CD8-positive, alpha-beta memory T cell (primary cell): ENCODE measurements around the gene KCNT1. TPM values are rescaled to one million over a fixed set of nuclear protein-coding genes. Genes with fewer than 3 reads are reported as not detected.

Source experiments
- CTCF ChIA-PET: fragments of 350-600 bp; sonication (Branson Sonifier 250); formaldehyde crosslinking; loops from one replicate; lab custom pipeline; 2021; ENCODE audit warnings: antibody characterized with exemption; lab: Charles Lee
- POLR2A ChIA-PET: fragments of 350-600 bp; sonication (Branson Sonifier 250); formaldehyde crosslinking; loops from one replicate; lab custom pipeline; 2021; ENCODE audit warnings: antibody characterized with exemption; lab: Charles Lee
- DNase-seq, 5 donors: peaks; one replicate each; pipeline versions ENCODE4 v3.0.0 to v3.0.0-alpha.2; 2020 to 2022; ENCODE audit warnings: mixed read lengths in 1 of 5
- H3K27ac ChIP-seq: one replicate; pipeline ENCODE4 v1.7.0; 2013; ENCODE audit warnings: low read depth, mild to moderate bottlenecking, low read length, moderate library complexity
- H3K27me3 ChIP-seq: 2 replicates; pipeline ENCODE4 v1.7.0; 2013; ENCODE audit warnings: low read length, mild to moderate bottlenecking; ENCODE audit not compliant: insufficient read depth, poor library complexity, severe bottlenecking
- H3K36me3 ChIP-seq: 2 replicates; pipeline ENCODE4 v1.7.0; 2013; ENCODE audit warnings: mild to moderate bottlenecking, low read length, moderate library complexity; ENCODE audit not compliant: insufficient read depth
- H3K4me1 ChIP-seq: 2 replicates; pipeline ENCODE4 v1.7.0; 2013; ENCODE audit warnings: mild to moderate bottlenecking, low read length, moderate library complexity; ENCODE audit not compliant: insufficient read depth
- H3K4me3 ChIP-seq: 2 replicates; pipeline ENCODE4 v1.7.0; 2013; ENCODE audit warnings: mild to moderate bottlenecking, low read length
- H3K9me3 ChIP-seq: 2 replicates; pipeline ENCODE4 v1.7.0; 2013; ENCODE audit warnings: mild to moderate bottlenecking, low read length
- H3K27ac Mint-ChIP-seq, 8 donors: one replicate each; pipeline ENCODE4 v1.8.0; 2020 to 2021; ENCODE audit warnings: mixed read lengths in 8 of 8, mild to moderate bottlenecking in 6 of 8, inconsistent platforms in 3 of 8, moderate library complexity in 3 of 8
- H3K27me3 Mint-ChIP-seq, 2 donors: one replicate each; pipeline ENCODE4 v1.8.0; 2020 to 2021; ENCODE audit warnings: mixed read lengths in 2 of 2, mild to moderate bottlenecking in 1 of 2, moderate library complexity in 1 of 2
- H3K36me3 Mint-ChIP-seq, 3 donors: one replicate each; pipeline ENCODE4 v1.8.0; 2020 to 2021; ENCODE audit warnings: mixed read lengths in 3 of 3, inconsistent platforms in 1 of 3, mild to moderate bottlenecking in 1 of 3
- H3K4me1 Mint-ChIP-seq, 3 donors: one replicate each; pipeline ENCODE4 v1.8.0; 2020 to 2021; ENCODE audit warnings: mixed read lengths in 3 of 3, inconsistent platforms in 1 of 3, mild to moderate bottlenecking in 1 of 3
- H3K4me3 Mint-ChIP-seq, 7 donors: one replicate each; pipeline ENCODE4 v1.8.0; 2020 to 2021; ENCODE audit warnings: mixed read lengths in 7 of 7, mild to moderate bottlenecking in 6 of 7, moderate library complexity in 4 of 7, inconsistent platforms in 2 of 7
- H3K9me3 Mint-ChIP-seq, 5 donors: one replicate each; pipeline ENCODE4 v1.8.0; 2020 to 2022; ENCODE audit warnings: mixed read lengths in 5 of 5, mild to moderate bottlenecking in 3 of 5, moderate library complexity in 2 of 5, inconsistent platforms in 1 of 5
- polyA plus RNA-seq: library from polyadenylated mRNA; unstranded; fragments of 300-500 nt; fragmentation: Illumina TruSeq; gene quantifications from one replicate; pipeline ENCODE4 v1.2.3, GENCODE V29; 2021
- total RNA-seq, 2 experiments: library from RNA; stranded (reverse); gene quantifications; one replicate each; pipeline ENCODE4 v1.2.3, GENCODE V29; 2021

KCNT1 gene
- total and polyA plus RNA-seq, 3 experiments from 2014 or later = 0.16 TPM; not detected in 2

DNA sequence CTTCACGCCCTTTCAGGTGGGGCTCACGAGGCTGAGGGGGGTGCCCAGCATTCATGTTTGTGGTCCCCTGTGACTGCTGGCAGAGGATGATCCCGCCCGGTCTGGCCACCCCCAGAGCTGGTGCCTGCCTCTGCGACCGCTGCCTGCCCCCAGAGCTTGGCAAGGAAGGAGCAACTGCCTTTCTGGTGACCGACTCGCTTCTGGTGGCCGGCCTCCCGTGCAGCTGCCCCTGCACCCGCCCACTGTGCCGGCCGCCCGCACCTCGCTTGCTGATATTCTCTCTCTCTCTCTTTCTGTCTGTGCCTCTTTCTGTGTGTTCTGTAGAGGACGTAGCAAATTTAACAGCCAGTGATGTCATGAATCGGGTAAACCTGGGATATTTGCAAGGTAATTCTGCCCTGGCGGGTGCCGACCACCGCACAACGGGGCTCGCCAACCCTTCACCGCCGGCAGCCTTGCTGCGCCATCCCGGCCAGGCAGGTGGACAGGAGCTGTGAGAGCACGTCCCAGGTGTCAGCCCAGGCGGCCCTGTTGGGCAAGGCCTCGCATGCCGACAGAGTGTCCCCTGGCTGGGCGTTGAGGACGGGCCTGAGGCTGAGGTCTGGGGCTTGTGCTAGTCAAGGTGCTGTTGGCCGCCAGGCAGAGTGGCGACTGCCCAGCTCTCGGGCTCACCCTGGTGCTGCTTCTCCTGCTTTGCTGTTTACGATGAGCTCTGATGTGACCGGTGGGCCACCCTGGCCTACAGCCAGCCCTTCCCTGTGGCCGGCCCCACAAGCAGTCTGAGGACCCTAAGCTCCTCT is 86.0 kb downstream of the KCNT1 start:
- H3K4me3 ChIP-seq = no peak overlapping the region
- H3K36me3 Mint-ChIP-seq = no peaks in the 10 kb centered on the region
- H3K4me1 Mint-ChIP-seq = no peaks in the 10 kb centered on the region
- H3K9me3 Mint-ChIP-seq = no peaks in the 10 kb centered on the region
- ChIA-PET CTCF (no interaction called here), POLR2A (no interaction called here)
- peaks cover 0 to 3% of the 10 kb centered on the region in 2 donors for H3K27me3 Mint-ChIP-seq
- H3K27ac ChIP-seq = no peak overlapping the region
- H3K4me1 ChIP-seq = no peaks in the 10 kb centered on the region
- no peak for DNase-seq
- H3K27me3 ChIP-seq = no peaks in the 10 kb centered on the region
- H3K27ac Mint-ChIP-seq = no peak overlapping the region
- H3K36me3 ChIP-seq = no peaks in the 10 kb centered on the region
- H3K9me3 ChIP-seq = no peaks in the 10 kb centered on the region
- H3K4me3 Mint-ChIP-seq = no peak overlapping the region

DNA sequence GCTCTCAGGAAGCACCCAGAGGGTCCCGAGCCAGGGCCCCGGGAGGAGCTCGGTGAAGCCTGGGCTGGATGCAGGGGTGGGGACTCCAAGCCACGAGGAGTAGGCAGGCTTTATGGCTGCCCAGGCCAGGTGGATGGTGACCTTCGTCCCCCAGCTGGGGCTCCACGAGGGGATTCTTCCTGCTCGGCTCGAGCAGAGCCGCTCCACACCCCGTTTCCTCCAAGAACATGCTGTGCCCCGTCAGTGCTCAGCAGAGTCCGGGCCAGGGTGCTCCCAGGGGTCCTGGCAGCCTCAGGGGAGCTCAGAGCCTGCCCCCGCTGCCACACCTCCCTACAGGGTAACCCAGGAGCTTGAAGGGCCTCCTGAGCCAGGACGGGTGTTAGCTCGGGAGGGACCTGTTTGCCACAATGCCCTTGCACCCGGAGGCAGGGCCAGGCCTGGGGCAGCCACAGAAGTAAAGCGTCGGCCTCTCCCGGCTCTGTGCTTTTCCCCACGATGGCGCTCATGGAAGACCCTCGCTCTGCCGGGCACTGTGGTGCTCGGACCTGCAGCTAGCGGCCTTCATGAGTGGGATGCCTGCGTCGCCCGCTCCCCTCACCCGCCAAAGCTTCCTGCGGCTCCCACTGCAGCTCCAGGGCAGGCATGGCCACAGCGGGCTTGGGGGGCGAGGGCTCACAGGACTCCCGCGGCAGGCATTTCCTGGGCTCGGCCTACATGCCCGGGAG is 86.8 kb downstream of the KCNT1 start:
- Mint-ChIP-seq H3K27me3 (peaks cover 0 to 3% of the 10 kb centered on the region in 2 donors), H3K4me1 (no peaks in the 10 kb centered on the region), H3K9me3 (no peaks in the 10 kb centered on the region), H3K27ac (no peak overlapping the region), H3K36me3 (no peaks in the 10 kb centered on the region), H3K4me3 (no peak overlapping the region)
- Histone ChIP-seq H3K27ac (no peak overlapping the region), H3K4me3 (no peak overlapping the region), H3K9me3 (no peaks in the 10 kb centered on the region), H3K27me3 (no peaks in the 10 kb centered on the region), H3K36me3 (no peaks in the 10 kb centered on the region), H3K4me1 (no peaks in the 10 kb centered on the region)
- DNase-seq = no peak
- ChIA-PET CTCF (no interaction called here), POLR2A (no interaction called here)

DNA sequence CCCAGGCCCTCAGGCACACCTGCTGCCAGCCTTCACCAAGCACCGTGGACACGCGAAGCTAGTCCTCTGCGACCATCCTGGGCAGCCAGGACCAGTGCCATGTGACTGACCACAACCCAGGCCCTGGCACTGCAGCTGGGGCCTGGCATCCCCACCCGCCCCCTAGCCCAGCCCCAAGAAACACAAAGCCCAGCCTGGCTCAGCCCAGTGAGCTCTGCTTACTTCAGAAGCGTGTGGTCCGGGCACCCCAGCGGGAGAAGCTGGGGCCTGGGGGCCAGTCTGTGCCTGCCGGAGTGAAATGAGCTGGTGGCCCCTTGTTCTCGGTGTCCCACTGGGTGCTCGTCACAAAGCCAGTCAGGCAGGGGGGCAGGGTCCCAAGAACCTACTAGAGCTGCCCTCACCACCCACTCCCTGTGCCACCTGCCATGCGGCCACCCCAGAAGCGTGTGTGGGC is 87.9 kb downstream of the KCNT1 start:
- no peaks in the 10 kb centered on the region for H3K9me3 ChIP-seq
- ChIA-PET CTCF (no interaction called here), POLR2A (no interaction called here)
- no peaks in the 10 kb centered on the region for H3K4me1 Mint-ChIP-seq
- H3K27me3 Mint-ChIP-seq = peaks cover 0 to 3% of the 10 kb centered on the region in 2 donors
- H3K27ac Mint-ChIP-seq = no peak overlapping the region
- no peaks in the 10 kb centered on the region for H3K36me3 Mint-ChIP-seq
- H3K27ac ChIP-seq = no peak overlapping the region
- H3K27me3 ChIP-seq = no peaks in the 10 kb centered on the region
- no peaks in the 10 kb centered on the region for H3K36me3 ChIP-seq
- no peak for DNase-seq
- no peak overlapping the region for H3K4me3 ChIP-seq
- H3K9me3 Mint-ChIP-seq = no peaks in the 10 kb centered on the region
- H3K4me3 Mint-ChIP-seq = no peak overlapping the region
- no peaks in the 10 kb centered on the region for H3K4me1 ChIP-seq

DNA sequence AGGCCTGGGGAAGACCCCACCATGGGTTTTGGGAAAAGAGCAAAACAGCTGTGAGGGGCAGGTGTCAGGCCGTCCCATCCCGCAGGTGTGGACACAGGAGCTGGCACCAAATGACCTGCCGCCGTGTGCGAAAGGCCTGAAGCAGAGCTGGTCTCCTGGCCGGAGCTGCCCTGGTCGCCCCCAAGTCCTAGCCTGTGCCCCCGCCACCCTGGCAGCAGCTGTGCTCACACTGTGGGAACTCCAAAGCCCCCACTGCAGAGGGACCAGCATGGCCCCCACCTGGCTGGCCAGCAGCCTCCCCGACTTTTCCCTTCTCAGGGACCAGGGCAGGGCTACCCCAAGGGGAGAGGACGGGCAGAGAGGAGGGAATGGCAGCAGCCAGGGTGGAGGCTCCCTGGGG is 88.4 kb downstream of the KCNT1 start:
- Mint-ChIP-seq H3K4me1 (no peaks in the 10 kb centered on the region), H3K4me3 (no peak overlapping the region), H3K9me3 (no peaks in the 10 kb centered on the region), H3K36me3 (no peaks in the 10 kb centered on the region), H3K27me3 (peaks cover 0 to 3% of the 10 kb centered on the region in 2 donors), H3K27ac (no peak overlapping the region)
- Histone ChIP-seq H3K9me3 (no peaks in the 10 kb centered on the region), H3K27me3 (no peaks in the 10 kb centered on the region), H3K4me3 (no peak overlapping the region), H3K4me1 (no peaks in the 10 kb centered on the region), H3K36me3 (no peaks in the 10 kb centered on the region), H3K27ac (no peak overlapping the region)
- POLR2A ChIA-PET = no interaction called here
- DNase-seq = no peak
- CTCF ChIA-PET = no interaction called here

DNA sequence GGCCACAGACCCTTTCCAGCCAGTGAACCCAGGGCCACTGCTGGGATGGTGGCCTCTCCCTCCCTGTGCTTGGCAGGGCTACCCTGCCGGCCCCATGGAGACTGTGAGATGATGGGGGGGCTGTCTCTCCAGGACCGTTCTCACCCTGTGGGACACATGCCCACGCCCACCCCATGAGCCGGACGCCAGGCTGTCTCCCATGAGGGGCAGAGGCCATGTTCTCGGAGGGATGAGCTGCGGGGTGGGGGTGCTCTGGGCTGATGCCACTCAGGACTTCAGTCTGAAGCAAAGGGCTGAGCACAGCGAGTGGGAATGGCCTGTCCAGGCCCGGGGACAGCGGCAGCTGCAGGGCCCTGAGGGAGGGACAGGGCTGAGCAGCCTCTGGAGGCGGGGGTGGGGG is 88.9 kb downstream of the KCNT1 start:
- no peak for DNase-seq
- H3K27ac Mint-ChIP-seq = no peak overlapping the region
- CTCF ChIA-PET = no interaction called here
- Histone ChIP-seq H3K4me1 (no peaks in the 10 kb centered on the region), H3K4me3 (no peak overlapping the region), H3K27ac (no peak overlapping the region), H3K36me3 (no peaks in the 10 kb centered on the region), H3K27me3 (no peaks in the 10 kb centered on the region), H3K9me3 (no peaks in the 10 kb centered on the region)
- POLR2A ChIA-PET = no interaction called here
- peaks cover 0 to 3% of the 10 kb centered on the region in 2 donors for H3K27me3 Mint-ChIP-seq
- no peaks in the 10 kb centered on the region for H3K9me3 Mint-ChIP-seq
- no peak overlapping the region for H3K4me3 Mint-ChIP-seq
- no peaks in the 10 kb centered on the region for H3K36me3 Mint-ChIP-seq
- no peaks in the 10 kb centered on the region for H3K4me1 Mint-ChIP-seq

DNA sequence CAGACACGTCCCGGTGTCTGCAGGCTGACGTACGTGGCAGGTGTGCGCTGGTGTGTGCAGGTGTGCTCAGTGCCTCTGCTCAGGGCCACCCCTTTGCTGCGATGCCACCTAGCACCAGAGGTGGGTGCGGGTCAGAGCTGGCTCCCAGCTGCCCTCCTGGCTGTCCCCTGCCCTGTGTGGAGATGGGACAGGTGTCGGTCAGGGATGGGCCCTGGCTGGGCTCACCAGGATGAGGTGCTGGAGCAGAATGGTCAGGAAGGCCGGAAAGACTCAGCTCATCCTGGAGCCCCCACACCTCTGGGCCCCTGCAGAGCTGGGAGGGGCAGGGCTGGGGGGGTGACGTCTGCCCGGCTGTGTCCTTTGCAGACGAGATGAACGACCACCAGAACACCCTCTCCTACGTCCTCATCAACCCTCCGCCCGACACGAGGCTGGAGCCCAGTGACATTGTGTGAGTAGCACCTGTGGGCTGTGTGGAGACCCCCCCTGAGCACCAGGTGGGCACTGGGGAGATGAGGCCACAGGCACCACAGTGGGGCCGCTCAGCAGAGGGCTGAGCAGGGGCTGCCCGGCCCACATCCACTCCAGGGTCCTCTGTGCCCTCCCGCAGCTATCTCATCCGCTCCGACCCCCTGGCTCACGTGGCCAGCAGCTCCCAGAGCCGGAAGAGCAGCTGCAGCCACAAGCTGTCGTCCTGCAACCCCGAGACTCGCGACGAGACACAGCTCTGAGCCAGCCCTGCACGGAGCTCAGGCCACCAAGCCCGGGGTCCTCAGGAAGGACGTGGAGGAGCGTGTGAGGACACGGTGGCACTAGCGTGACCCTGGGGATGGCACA is 89.7 kb downstream of the KCNT1 start:
- no peak overlapping the region for H3K4me3 ChIP-seq
- ChIA-PET POLR2A (no interaction called here), CTCF (no interaction called here)
- H3K27me3 ChIP-seq = no peaks in the 10 kb centered on the region
- H3K9me3 ChIP-seq = no peaks in the 10 kb centered on the region
- no peaks in the 10 kb centered on the region for H3K4me1 ChIP-seq
- Mint-ChIP-seq H3K4me3 (no peak overlapping the region), H3K9me3 (no peaks in the 10 kb centered on the region), H3K36me3 (no peaks in the 10 kb centered on the region), H3K27ac (no peak overlapping the region), H3K27me3 (peaks cover 0 to 3% of the 10 kb centered on the region in 2 donors), H3K4me1 (no peaks in the 10 kb centered on the region)
- no peak overlapping the region for H3K27ac ChIP-seq
- DNase-seq = no peak
- no peaks in the 10 kb centered on the region for H3K36me3 ChIP-seq

DNA sequence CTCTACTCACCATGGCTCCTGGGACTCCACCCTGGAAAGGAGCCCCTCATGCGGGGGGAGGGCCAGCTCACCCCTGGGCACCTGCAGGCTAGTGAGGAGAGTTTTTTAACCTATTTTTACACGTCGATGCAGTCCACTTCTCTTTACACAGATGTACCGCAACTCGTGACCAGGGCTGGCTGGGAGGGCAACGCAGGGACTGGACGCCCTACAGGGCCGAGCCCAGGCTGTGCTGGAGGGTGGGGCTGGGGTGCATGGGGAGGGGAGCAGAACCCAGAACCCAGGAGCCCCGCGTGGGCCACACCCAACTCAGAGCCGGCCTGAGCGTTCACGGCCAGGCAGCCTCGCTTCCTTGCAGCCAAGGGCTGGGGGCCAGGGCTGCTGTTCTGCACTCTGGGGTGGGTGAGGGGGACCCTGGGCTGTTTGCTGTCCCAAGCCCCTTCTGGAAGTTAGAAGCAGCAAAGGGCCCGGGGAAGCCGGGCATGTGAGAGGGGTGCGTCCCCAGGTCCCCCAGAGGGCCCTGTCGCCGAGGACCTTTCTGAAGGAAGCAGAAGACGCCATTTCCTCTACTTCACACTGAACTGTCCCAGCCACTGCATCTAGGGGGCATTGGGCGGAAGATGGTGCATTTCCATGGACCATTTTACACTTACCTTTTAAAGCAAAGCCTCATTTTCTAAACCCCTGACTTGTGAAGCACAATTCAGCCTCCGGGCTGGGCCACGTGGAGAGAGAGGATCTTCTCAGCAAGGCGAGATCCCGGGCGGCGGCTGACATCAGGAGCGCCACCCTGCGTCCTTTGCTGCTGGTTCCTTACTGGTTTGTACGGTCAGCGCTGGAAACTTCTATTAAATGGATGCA is 90.5 kb downstream of the KCNT1 start:
- Histone ChIP-seq H3K4me3 (no peak overlapping the region), H3K36me3 (no peaks in the 10 kb centered on the region), H3K9me3 (no peaks in the 10 kb centered on the region), H3K27me3 (no peaks in the 10 kb centered on the region), H3K4me1 (no peaks in the 10 kb centered on the region), H3K27ac (no peak overlapping the region)
- ChIA-PET POLR2A (no interaction called here), CTCF (no interaction called here)
- H3K36me3 Mint-ChIP-seq = no peaks in the 10 kb centered on the region
- DNase-seq = no peak
- H3K27me3 Mint-ChIP-seq = peaks cover 0 to 3% of the 10 kb centered on the region in 2 donors
- no peak overlapping the region for H3K4me3 Mint-ChIP-seq
- H3K27ac Mint-ChIP-seq = no peak overlapping the region
- no peaks in the 10 kb centered on the region for H3K9me3 Mint-ChIP-seq
- H3K4me1 Mint-ChIP-seq = no peaks in the 10 kb centered on the region
